Measurements from ENCODE around the gene AGFG2. TPM values are rescaled to one million over a fixed set of nuclear protein-coding genes. Genes with fewer than 3 reads are reported as not detected.
A peak's percentile ranks its signal among the peaks of the same experiment; 100 is the strongest.

The AGFG2 gene
- total and polyA plus RNA-seq, 2 of the 13 experiments (the other 11 are each of a cell fraction or from before 2014, with no cell fraction given), result 125 to 132 TPM

DNA sequence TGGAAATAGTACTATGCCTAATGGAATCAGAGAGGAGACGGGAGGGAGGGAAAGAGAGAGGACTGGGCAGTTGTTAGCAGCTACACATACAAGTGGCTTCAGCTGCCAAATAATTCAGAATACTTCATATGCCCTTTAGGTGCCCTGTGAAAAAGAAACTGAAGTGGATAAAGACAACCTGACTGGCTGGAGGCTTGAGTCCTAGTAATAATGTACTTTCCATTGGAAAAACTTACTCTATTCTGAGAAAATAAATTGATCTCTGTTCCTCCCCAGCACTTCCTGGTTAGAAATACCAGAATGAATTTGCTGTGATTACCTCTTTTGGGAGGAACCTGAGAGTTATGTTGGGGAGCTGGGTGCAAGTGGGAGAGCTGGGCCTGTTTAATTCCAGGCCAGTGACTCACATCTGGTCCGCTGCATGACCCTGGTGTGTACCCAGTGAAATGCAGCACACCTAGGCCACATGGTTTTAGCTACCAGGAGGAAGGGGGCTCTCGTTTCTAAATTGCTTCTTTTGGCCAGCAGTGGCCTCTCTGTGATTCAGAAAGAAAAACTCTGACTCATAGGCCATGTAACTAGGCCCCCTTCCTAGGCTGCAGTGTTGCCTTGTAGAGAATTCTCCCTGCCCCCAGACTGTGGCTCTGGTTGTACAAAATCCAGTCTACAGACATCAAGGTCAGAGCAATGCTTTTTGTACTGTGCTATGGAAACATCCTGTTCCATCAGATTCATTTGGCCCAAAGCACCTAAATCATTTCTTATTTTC is 6.5 kb downstream of the AGFG2 start (continued):
- TF ChIP-seq ZNF335 (CRISPR knock-in tag; IDR thresholded peaks at IDR 0.05) (peak; percentile 68; the same call in 1 of the 2 replicates), KLF13 (CRISPR knock-in tag; IDR thresholded peaks at IDR 0.05) (no peak), ZNF841 (CRISPR knock-in tag; IDR thresholded peaks at IDR 0.05; ENCODE audit: borderline replicate concordance) (no peak), IKZF4 (CRISPR knock-in tag; IDR thresholded peaks at IDR 0.05; ENCODE audit: borderline replicate concordance, low read depth, not compliant biosample characterization) (no peak), ZNF777 (CRISPR knock-in tag; IDR thresholded peaks at IDR 0.05) (no peak), TRIM24 (CRISPR knock-in tag; IDR thresholded peaks at IDR 0.05) (no peak), SIX4 (CRISPR knock-in tag; IDR thresholded peaks at IDR 0.05) (no peak), NCOA1 (CRISPR knock-in tag; IDR thresholded peaks at IDR 0.05) (no peak), ZNF260 (CRISPR knock-in tag; IDR thresholded peaks at IDR 0.05; ENCODE audit: borderline replicate concordance, low read depth) (no peak), POGZ (CRISPR knock-in tag; IDR thresholded peaks at IDR 0.05) (no peak), FOXA3 (CRISPR knock-in tag; IDR thresholded peaks at IDR 0.05) (peak; percentile 86), ZNF101 (CRISPR knock-in tag; IDR thresholded peaks at IDR 0.05; ENCODE audit: borderline replicate concordance, low read depth) (no peak), NR2C2 (CRISPR knock-in tag; IDR thresholded peaks at IDR 0.05; ENCODE audit: borderline replicate concordance) (no peak), ZNF329 (CRISPR knock-in tag; IDR thresholded peaks at IDR 0.05; ENCODE audit: low read depth) (no peak), ZNF124 (CRISPR knock-in tag; IDR thresholded peaks at IDR 0.05) (no peak; the same call in 1 of the 2 replicates)
- TF ChIP-seq, protein P1, sequence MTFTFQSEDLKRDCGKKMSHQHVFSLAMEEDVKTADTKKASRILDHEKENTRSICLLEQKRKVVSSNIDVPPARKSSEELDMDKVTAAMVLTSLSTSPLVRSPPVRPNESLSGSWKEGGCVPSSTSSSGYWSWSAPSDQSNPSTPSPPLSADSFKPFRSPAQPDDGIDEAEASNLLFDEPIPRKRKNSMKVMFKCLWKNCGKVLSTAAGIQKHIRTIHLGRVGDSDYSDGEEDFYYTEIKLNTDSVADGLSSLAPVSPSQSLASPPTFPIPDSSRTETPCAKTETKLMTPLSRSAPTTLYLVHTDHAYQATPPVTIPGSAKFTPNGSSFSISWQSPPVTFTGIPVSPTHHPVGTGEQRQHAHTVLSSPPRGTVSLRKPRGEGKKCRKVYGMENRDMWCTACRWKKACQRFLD (CRISPR knock-in tag; IDR thresholded peaks at IDR 0.05; ENCODE audit: borderline replicate concordance), result no peak
- TF ChIP-seq, protein P2, sequence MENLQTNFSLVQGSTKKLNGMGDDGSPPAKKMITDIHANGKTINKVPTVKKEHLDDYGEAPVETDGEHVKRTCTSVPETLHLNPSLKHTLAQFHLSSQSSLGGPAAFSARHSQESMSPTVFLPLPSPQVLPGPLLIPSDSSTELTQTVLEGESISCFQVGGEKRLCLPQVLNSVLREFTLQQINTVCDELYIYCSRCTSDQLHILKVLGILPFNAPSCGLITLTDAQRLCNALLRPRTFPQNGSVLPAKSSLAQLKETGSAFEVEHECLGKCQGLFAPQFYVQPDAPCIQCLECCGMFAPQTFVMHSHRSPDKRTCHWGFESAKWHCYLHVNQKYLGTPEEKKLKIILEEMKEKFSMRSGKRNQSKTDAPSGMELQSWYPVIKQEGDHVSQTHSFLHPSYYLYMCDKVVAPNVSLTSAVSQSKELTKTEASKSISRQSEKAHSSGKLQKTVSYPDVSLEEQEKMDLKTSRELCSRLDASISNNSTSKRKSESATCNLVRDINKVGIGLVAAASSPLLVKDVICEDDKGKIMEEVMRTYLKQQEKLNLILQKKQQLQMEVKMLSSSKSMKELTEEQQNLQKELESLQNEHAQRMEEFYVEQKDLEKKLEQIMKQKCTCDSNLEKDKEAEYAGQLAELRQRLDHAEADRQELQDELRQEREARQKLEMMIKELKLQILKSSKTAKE (CRISPR knock-in tag; IDR thresholded peaks at IDR 0.05; ENCODE audit: borderline replicate concordance), result no peak
- TF ChIP-seq, protein P3, sequence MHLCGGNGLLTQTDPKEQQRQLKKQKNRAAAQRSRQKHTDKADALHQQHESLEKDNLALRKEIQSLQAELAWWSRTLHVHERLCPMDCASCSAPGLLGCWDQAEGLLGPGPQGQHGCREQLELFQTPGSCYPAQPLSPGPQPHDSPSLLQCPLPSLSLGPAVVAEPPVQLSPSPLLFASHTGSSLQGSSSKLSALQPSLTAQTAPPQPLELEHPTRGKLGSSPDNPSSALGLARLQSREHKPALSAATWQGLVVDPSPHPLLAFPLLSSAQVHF (CRISPR knock-in tag; IDR thresholded peaks at IDR 0.05), result 0 out of 2 replicates have a peak, but pooled peaks have one; percentile 11
- TF ChIP-seq, protein P4, sequence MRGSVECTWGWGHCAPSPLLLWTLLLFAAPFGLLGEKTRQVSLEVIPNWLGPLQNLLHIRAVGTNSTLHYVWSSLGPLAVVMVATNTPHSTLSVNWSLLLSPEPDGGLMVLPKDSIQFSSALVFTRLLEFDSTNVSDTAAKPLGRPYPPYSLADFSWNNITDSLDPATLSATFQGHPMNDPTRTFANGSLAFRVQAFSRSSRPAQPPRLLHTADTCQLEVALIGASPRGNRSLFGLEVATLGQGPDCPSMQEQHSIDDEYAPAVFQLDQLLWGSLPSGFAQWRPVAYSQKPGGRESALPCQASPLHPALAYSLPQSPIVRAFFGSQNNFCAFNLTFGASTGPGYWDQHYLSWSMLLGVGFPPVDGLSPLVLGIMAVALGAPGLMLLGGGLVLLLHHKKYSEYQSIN (CRISPR knock-in tag; IDR thresholded peaks at IDR 0.05; ENCODE audit: borderline replicate concordance), result no peak
- TF ChIP-seq, protein P5, sequence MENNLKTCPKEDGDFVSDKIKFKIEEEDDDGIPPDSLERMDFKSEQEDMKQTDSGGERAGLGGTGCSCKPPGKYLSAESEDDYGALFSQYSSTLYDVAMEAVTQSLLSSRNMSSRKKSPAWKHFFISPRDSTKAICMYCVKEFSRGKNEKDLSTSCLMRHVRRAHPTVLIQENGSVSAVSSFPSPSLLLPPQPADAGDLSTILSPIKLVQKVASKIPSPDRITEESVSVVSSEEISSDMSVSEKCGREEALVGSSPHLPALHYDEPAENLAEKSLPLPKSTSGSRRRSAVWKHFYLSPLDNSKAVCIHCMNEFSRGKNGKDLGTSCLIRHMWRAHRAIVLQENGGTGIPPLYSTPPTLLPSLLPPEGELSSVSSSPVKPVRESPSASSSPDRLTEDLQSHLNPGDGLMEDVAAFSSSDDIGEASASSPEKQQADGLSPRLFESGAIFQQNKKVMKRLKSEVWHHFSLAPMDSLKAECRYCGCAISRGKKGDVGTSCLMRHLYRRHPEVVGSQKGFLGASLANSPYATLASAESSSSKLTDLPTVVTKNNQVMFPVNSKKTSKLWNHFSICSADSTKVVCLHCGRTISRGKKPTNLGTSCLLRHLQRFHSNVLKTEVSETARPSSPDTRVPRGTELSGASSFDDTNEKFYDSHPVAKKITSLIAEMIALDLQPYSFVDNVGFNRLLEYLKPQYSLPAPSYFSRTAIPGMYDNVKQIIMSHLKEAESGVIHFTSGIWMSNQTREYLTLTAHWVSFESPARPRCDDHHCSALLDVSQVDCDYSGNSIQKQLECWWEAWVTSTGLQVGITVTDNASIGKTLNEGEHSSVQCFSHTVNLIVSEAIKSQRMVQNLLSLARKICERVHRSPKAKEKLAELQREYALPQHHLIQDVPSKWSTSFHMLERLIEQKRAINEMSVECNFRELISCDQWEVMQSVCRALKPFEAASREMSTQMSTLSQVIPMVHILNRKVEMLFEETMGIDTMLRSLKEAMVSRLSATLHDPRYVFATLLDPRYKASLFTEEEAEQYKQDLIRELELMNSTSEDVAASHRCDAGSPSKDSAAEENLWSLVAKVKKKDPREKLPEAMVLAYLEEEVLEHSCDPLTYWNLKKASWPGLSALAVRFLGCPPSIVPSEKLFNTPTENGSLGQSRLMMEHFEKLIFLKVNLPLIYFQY (CRISPR knock-in tag; IDR thresholded peaks at IDR 0.05; ENCODE audit: borderline replicate concordance), result peak; percentile 73; the same call in 1 of the 2 replicates
